Neutrophil (primary cell): Measurements from ENCODE around the gene SRR.

Source experiments
- H3K27ac ChIP-seq: fragments of 200-600 bp; sonication (generic); 2 replicates; pipeline ENCODE4 v1.5.1; 2016; ENCODE audit warnings: mild to moderate bottlenecking, moderate library complexity
- H3K27me3 ChIP-seq: fragments of 200-600 bp; sonication (generic); 2 replicates; pipeline ENCODE4 v1.6.0; 2016; ENCODE audit warnings: mild to moderate bottlenecking
- H3K36me3 ChIP-seq: fragments of 200-600 bp; sonication (generic); 2 replicates; pipeline ENCODE4 v1.5.1; 2017
- H3K4me1 ChIP-seq, 2 experiments: fragments of 200-600 bp in 1 of 2; sonication (generic) in 1 of 2; 1 replicate in 1 of 2; 2 replicates in 1 of 2; pipeline versions ENCODE4 v1.5.1 to v1.6.1; 2013 to 2016; ENCODE audit warnings: low read depth in 1 of 2, low read length in 1 of 2, mild to moderate bottlenecking in 1 of 2, moderate library complexity in 1 of 2; ENCODE audit not compliant: control insufficient read depth in 1 of 2, insufficient read depth in 1 of 2
- H3K4me3 ChIP-seq, 2 experiments: fragments of 200-600 bp in 1 of 2; sonication (generic) in 1 of 2; 1 replicate in 1 of 2; 2 replicates in 1 of 2; pipeline ENCODE4 v1.5.1; 2013 to 2016; ENCODE audit warnings: low read depth in 1 of 2, low read length in 1 of 2, mild to moderate bottlenecking in 1 of 2, moderate library complexity in 1 of 2
- H3K9me3 ChIP-seq: fragments of 200-600 bp; sonication (generic); 2 replicates; pipeline ENCODE4 v1.5.1; 2016
- TF ChIP-seq, protein P1 (sequence below): fragments of 200-600 bp; sonication (generic); IDR thresholded peaks from 2 replicates; pipeline ENCODE4 v1.5.1; 2016; ENCODE audit warnings: antibody characterized with exemption

Gene SRR

DNA sequence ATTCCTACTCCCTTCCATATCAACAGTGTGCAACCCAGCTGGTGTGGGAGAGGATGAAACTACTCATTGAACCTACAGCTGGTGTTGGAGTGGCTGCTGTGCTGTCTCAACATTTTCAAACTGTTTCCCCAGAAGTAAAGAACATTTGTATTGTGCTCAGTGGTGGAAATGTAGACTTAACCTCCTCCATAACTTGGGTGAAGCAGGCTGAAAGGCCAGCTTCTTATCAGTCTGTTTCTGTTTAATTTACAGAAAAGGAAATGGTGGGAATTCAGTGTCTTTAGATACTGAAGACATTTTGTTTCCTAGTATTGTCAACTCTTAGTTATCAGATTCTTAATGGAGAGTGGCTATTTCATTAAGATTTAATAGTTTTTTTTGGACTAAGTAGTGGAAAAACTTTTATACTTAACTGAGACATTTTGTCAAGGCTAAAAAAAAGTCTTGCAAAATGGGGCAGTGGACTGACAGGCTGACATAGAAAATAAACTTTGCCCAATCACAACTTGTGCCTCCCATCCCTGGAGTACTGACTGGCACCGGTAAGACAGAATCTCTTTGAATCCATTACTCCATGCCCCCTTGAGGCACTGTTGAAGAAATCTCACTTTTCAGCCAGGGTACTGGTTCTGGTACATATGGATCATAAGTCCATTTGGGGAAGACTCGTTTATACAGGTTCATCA lies 20.0 kb downstream of the SRR start:
- H3K36me3 ChIP-seq = peaks cover 35% of the 10 kb centered on the region
- TF ChIP-seq, protein P1, sequence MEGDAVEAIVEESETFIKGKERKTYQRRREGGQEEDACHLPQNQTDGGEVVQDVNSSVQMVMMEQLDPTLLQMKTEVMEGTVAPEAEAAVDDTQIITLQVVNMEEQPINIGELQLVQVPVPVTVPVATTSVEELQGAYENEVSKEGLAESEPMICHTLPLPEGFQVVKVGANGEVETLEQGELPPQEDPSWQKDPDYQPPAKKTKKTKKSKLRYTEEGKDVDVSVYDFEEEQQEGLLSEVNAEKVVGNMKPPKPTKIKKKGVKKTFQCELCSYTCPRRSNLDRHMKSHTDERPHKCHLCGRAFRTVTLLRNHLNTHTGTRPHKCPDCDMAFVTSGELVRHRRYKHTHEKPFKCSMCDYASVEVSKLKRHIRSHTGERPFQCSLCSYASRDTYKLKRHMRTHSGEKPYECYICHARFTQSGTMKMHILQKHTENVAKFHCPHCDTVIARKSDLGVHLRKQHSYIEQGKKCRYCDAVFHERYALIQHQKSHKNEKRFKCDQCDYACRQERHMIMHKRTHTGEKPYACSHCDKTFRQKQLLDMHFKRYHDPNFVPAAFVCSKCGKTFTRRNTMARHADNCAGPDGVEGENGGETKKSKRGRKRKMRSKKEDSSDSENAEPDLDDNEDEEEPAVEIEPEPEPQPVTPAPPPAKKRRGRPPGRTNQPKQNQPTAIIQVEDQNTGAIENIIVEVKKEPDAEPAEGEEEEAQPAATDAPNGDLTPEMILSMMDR = no peak

DNA sequence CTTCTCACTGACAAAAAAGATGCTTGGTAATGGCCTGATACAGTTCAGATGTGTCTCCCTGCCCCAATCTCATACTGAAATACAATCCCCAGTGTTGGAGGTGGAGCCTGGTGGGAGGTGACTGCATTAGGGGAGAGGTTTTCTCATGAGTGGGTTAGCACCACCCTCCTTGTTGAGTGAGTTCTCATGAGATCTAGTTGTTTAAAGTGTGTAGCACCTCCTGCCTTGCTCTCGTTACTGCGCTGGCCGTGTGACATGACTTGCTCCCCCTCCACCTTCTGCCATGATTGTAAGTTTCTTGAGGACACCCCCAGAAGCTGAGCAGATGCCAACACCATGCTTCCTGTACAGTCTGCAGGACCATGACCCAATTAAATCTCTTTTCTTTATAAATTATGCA lies 27.6 kb downstream of the SRR start:
- peaks cover 31% of the 10 kb centered on the region for H3K36me3 ChIP-seq
- no peaks in the 10 kb centered on the region for H3K27me3 ChIP-seq
- TF ChIP-seq, protein P1 = no peak

More for the DNA sequence above, 20.0 kb downstream of the SRR start:
- H3K4me3 ChIP-seq = no peak overlapping the region
- no peaks in the 10 kb centered on the region for H3K4me1 ChIP-seq
- no peaks in the 10 kb centered on the region for H3K27me3 ChIP-seq
- H3K9me3 ChIP-seq = no peaks in the 10 kb centered on the region
- H3K27ac ChIP-seq = no peak overlapping the region

DNA sequence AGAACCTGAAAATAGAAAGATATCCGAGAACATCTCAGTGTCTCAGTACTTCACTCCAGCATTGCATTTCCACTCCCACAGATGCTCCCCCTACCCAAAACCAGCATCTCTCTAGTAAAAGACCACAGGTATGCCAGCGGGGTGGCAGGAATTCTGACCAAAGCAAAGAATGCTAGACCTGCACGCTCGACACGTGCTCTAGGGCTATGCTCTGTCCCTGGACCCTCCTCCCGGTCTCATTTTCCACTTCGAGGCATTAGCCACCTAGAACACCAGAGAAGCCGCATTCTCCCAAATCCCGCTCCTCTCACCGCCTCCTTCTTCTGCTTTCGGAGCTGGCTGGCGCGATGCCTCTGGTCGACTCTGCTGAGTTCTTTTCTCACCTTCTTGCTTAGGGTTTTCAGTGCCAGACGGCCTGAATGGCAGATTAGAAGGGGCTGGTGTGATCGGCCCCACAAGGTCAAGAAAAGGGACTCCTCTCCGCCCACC lies 32.0 kb downstream of the SRR start:
- H3K27me3 ChIP-seq = no peaks in the 10 kb centered on the region
- peaks cover 21% of the 10 kb centered on the region for H3K36me3 ChIP-seq
- TF ChIP-seq, protein P1 = no peak

More for the DNA sequence above, 27.6 kb downstream of the SRR start:
- no peak overlapping the region for H3K4me3 ChIP-seq
- H3K27ac ChIP-seq = no peak overlapping the region
- no peaks in the 10 kb centered on the region for H3K9me3 ChIP-seq
- H3K4me1 ChIP-seq = peaks cover 9% of the 10 kb centered on the region in 2 experiments

DNA sequence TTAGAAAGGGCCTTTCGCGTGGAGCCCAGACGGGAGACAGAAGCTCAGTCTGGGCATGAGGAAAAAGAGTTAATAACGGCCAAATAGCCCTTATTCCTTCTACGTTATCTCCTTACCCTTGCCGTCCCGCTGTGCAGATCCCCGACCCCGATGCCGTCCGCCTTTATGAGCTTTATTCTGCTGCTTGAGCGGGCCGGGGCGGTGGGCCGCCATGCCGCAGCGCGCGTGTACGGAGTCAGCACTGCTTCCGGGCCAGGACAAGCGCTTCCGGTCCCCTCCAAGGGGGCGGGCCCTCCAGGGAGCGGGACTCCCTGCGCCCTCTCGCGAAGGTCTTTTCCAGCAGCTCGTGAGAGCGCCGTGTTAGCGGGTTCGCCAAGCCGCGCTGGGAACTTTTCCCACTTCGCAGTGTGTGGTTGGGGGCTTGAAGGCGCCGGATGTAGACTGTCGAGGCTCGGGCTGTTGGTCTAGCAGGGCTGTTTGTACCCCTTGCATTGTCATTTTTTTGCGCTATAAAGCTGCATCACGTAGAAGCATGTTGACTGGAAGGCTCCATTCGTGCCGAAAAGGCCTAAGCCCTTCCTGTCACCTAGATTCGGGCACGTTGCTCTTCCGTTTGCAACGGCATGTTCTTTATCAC lies 32.6 kb downstream of the SRR start, which contains the start of gene TSR1:
Gene TSR1, minus strand, starts transcription at position 243 of the 637 bp plus-strand sequence. Its CDS starts 30 bp downstream, at position 213.
- no peaks in the 10 kb centered on the region for H3K27me3 ChIP-seq
- peak within 1 kb of the TSS; percentile 84 to 94 for H3K4me3 ChIP-seq
- H3K36me3 ChIP-seq = peaks cover 16% of the 10 kb centered on the region
- TF ChIP-seq, protein P1 = peak; percentile 46
- H3K27ac ChIP-seq = peak within 1 kb of the TSS; percentile 83
- H3K4me1 ChIP-seq = peaks cover 19 to 21% of the 10 kb centered on the region in 2 experiments
- H3K9me3 ChIP-seq = no peaks in the 10 kb centered on the region

More for the DNA sequence above, 32.0 kb downstream of the SRR start:
- Histone ChIP-seq H3K4me3 (peak overlapping the region; percentile 84 to 94), H3K9me3 (no peaks in the 10 kb centered on the region), H3K4me1 (peaks cover 19 to 21% of the 10 kb centered on the region in 2 experiments), H3K27ac (peak overlapping the region; percentile 83)

DNA sequence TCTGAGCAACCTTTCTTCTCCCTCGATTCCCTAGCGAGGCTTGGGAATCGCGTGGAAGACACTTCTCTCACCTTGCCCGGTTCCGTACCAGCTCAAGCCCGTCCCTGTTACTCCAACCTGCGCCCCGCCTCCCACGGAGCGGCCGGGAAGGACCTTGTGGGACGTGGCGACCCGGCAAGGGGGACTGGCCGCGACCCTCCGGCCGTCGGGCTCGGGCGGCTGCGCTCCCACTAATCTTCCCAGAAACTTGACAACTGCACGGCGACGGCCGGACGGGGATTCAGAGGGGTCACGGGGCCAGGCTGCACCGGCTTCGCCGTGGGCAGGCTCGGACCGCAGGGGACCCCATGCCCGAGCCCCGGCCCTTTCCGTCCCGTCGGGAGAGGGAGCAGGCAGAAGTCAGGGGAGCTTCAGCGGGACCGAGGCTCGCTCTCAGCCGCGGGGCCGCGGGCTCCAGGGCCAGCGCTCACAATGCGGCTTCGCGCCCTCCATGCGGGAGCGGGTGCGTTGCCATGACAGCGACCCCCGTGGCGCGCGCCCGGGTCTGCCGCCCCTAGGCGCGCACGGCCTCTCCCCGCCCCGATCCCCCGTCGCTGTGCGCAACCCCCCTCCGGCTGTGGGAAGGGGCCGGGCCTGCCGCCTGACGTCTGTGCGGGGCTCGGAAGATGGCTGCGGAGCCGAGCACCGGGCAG lies 33.2 kb downstream of the SRR start, which contains the start of gene SGSM2:
Gene SGSM2, plus strand, starts transcription at position 650 of the 692 bp plus-strand sequence. CDS start 188 bp downstream, outside the sequence.
- peaks cover 19 to 21% of the 10 kb centered on the region in 2 experiments for H3K4me1 ChIP-seq
- H3K4me3 ChIP-seq = peak within 1 kb of the TSS; percentile 84 to 94
- peaks cover 14% of the 10 kb centered on the region for H3K36me3 ChIP-seq
- no peaks in the 10 kb centered on the region for H3K9me3 ChIP-seq
- no peaks in the 10 kb centered on the region for H3K27me3 ChIP-seq
- TF ChIP-seq, protein P1 = no peak
- H3K27ac ChIP-seq = peak within 1 kb of the TSS; percentile 83
